Loucy (cell line): ENCODE measurements around the gene ASPA.

Source experiments
- H2AFZ ChIP-seq: fragments of 200-600 bp; sonication (generic); 2 replicates; pipeline ENCODE4 v1.6.0; 2016; ENCODE audit warnings: antibody characterized with exemption, mild to moderate bottlenecking, low read length, moderate library complexity
- H3F3A ChIP-seq: fragments of 200-600 bp; 2 replicates; pipeline ENCODE4 v1.6.0; 2016; ENCODE audit warnings: antibody characterized with exemption, low read depth, mild to moderate bottlenecking
- H3K27me3 ChIP-seq: fragments of 200-600 bp; sonication (generic); 2 replicates; pipeline ENCODE4 v1.6.1; 2014; ENCODE audit warnings: low read length, mild to moderate bottlenecking; ENCODE audit not compliant: insufficient read depth, poor library complexity, severe bottlenecking
- H3K36me3 ChIP-seq: fragments of 200-600 bp; sonication (generic); 2 replicates; pipeline ENCODE4 v1.6.1; 2016; ENCODE audit warnings: low read length; ENCODE audit not compliant: insufficient read depth
- H3K4me1 ChIP-seq: fragments of 200-600 bp; sonication (generic); 2 replicates; pipeline ENCODE4 v1.5.1; 2014; ENCODE audit warnings: low read length, mild to moderate bottlenecking; ENCODE audit not compliant: insufficient read depth, poor library complexity, severe bottlenecking
- H3K4me2 ChIP-seq: fragments of 200-600 bp; sonication (generic); 2 replicates; pipeline ENCODE4 v1.6.0; 2014; ENCODE audit warnings: antibody characterized with exemption, low read length, low read depth, mild to moderate bottlenecking; ENCODE audit not compliant: poor library complexity, severe bottlenecking
- H3K4me3 ChIP-seq: fragments of 200-600 bp; sonication (generic); 2 replicates; pipeline ENCODE4 v1.5.1; 2014; ENCODE audit warnings: low read length, mild to moderate bottlenecking, mixed read lengths; ENCODE audit not compliant: poor library complexity, severe bottlenecking
- H3K79me2 ChIP-seq: fragments of 200-600 bp; sonication (generic); 2 replicates; pipeline ENCODE4 v1.6.1; 2014; ENCODE audit warnings: low read length; ENCODE audit not compliant: insufficient read depth
- H3K9ac ChIP-seq: fragments of 200-600 bp; sonication (generic); 2 replicates; pipeline ENCODE4 v1.6.0; 2014; ENCODE audit warnings: mild to moderate bottlenecking, low read depth, low read length, moderate library complexity; ENCODE audit not compliant: poor library complexity, severe bottlenecking
- H3K9me2 ChIP-seq: fragments of 200-600 bp; sonication (generic); replicated peaks from 2 replicates; pipeline ENCODE4 v1.6.1; 2016; ENCODE audit warnings: low read depth, low read length, mixed read lengths
- H3K9me3 ChIP-seq: fragments of 200-600 bp; sonication (generic); 2 replicates; pipeline ENCODE4 v1.6.1; 2014; ENCODE audit warnings: mild to moderate bottlenecking, antibody characterized with exemption, low read length, low read depth; ENCODE audit not compliant: insufficient read depth
- H4K20me1 ChIP-seq: fragments of 200-600 bp; sonication (generic); 2 replicates; pipeline ENCODE4 v1.6.0; 2014; ENCODE audit warnings: antibody characterized with exemption, low read length, mild to moderate bottlenecking; ENCODE audit not compliant: insufficient read depth, poor library complexity, severe bottlenecking
- CTCF ChIP-seq: fragments of 200-600 bp; sonication (generic); conservative IDR thresholded peaks from 2 replicates; pipeline ENCODE4 v1.5.1; 2014; ENCODE audit warnings: mild to moderate bottlenecking, antibody characterized with exemption, low read length
- EZH2phosphoT487 ChIP-seq: fragments of 200-600 bp; IDR thresholded peaks from 2 replicates; pipeline ENCODE4 v1.6.1; 2018; ENCODE audit warnings: antibody characterized with exemption, mild to moderate bottlenecking, moderate library complexity, borderline replicate concordance

Gene ASPA

GRCh38 chr17:3539881-3540540 is 64.2 kb downstream of the ASPA start:
- no peaks in the 10 kb centered on the region for H3K79me2 ChIP-seq
- no peaks in the 10 kb centered on the region for H3K4me1 ChIP-seq
- H3K27me3 ChIP-seq, result no peaks in the 10 kb centered on the region
- H3K9ac ChIP-seq, result no peak overlapping the region
- no peaks in the 10 kb centered on the region for H4K20me1 ChIP-seq
- TF ChIP-seq CTCF (no peak), EZH2phosphoT487 (no peak)
- no peaks in the 10 kb centered on the region for H3K9me2 ChIP-seq
- H3K9me3 ChIP-seq, result no peaks in the 10 kb centered on the region
- no peak overlapping the region for H2AFZ ChIP-seq
- H3K4me3 ChIP-seq, result no peak overlapping the region
- no peaks in the 10 kb centered on the region for H3K36me3 ChIP-seq
- no peaks in the 10 kb centered on the region for H3F3A ChIP-seq
- no peak overlapping the region for H3K4me2 ChIP-seq

GRCh38 chr17:3542410-3543088 is 66.8 kb downstream of the ASPA start:
- no peaks in the 10 kb centered on the region for H3K4me1 ChIP-seq
- no peaks in the 10 kb centered on the region for H3K9me3 ChIP-seq
- no peaks in the 10 kb centered on the region for H3F3A ChIP-seq
- no peak overlapping the region for H2AFZ ChIP-seq
- H3K9ac ChIP-seq, result no peak overlapping the region
- no peaks in the 10 kb centered on the region for H3K79me2 ChIP-seq
- no peaks in the 10 kb centered on the region for H3K9me2 ChIP-seq
- TF ChIP-seq EZH2phosphoT487 (no peak), CTCF (no peak)
- H3K4me3 ChIP-seq, result no peak overlapping the region
- H4K20me1 ChIP-seq, result no peaks in the 10 kb centered on the region
- H3K4me2 ChIP-seq, result no peak overlapping the region
- no peaks in the 10 kb centered on the region for H3K36me3 ChIP-seq
- H3K27me3 ChIP-seq, result no peaks in the 10 kb centered on the region

GRCh38 chr17:3543453-3543852 is 67.7 kb downstream of the ASPA start:
- H3K79me2 ChIP-seq, result no peaks in the 10 kb centered on the region
- H2AFZ ChIP-seq, result no peak overlapping the region
- no peaks in the 10 kb centered on the region for H4K20me1 ChIP-seq
- H3K9me2 ChIP-seq, result no peaks in the 10 kb centered on the region
- TF ChIP-seq EZH2phosphoT487 (no peak), CTCF (no peak)
- no peaks in the 10 kb centered on the region for H3F3A ChIP-seq
- H3K4me2 ChIP-seq, result no peak overlapping the region
- H3K9me3 ChIP-seq, result no peaks in the 10 kb centered on the region
- H3K4me1 ChIP-seq, result no peaks in the 10 kb centered on the region
- no peaks in the 10 kb centered on the region for H3K36me3 ChIP-seq
- H3K9ac ChIP-seq, result no peak overlapping the region
- H3K4me3 ChIP-seq, result no peak overlapping the region
- H3K27me3 ChIP-seq, result no peaks in the 10 kb centered on the region
